Measurements from ENCODE around the gene CTNNA3.

Gene CTNNA3

GRCh38 chr10:67114945-67115344 is 581.0 kb downstream of the CTNNA3 start:
- DNase-seq (ENCODE audit: low spot score) = no peak

- DNase-seq (ENCODE audit: low spot score) = no peak
Observed at GRCh38 chr10:67112765-67113164, 583.2 kb downstream of the CTNNA3 start.

DNA sequence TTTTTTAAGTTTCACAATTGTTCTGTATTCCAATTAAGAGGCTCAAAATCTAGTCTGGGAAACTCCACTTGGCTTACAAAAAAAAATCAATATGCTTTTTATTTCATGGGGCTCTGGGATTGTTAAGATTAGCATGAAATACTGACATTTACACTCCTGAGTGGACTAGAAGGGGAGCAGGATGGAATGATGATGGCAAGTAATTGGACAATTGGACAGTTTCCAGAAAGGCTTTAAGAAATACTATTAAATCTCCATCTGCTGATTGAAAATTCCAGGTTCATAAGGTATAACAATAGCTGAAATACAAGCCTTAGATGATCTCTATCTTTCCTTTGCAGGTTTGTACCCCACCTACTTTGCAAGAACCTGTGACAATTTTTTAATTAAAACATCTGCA is 585.7 kb downstream of the CTNNA3 start:
- DNase-seq (ENCODE audit: low spot score) = no peak

- no peak for DNase-seq (ENCODE audit: low spot score)
Observed at GRCh38 chr10:67107670-67108069, 588.3 kb downstream of the CTNNA3 start.

GRCh38 chr10:67100951-67101350 is 595.0 kb downstream of the CTNNA3 start:
- no peak for DNase-seq (ENCODE audit: low spot score)

GRCh38 chr10:67098461-67098860 is 597.5 kb downstream of the CTNNA3 start:
- DNase-seq (ENCODE audit: low spot score) = no peak

GRCh38 chr10:67095531-67095930 is 600.5 kb downstream of the CTNNA3 start:
- DNase-seq (ENCODE audit: low spot score) = no peak

DNA sequence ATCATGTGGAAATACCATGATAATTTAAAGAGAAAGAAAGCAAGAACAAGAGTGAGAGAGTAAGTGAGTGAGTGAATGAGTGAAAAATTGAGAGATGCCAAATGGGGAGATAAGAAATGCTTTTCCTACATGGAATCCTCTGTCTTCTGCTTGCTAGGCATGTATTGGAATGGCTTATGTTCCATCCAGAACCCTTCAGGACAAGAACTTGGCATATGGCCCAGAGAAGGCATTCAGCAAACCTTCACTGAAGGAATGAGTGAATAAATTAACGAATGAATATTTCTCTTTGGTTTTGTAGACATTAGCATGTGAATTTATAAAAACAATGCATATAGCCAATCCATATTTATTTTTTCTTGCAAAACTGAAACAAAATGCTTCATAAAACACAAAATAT is 608.0 kb downstream of the CTNNA3 start:
- DNase-seq (ENCODE audit: low spot score) = no peak

- DNase-seq (ENCODE audit: low spot score) = no peak
Observed at GRCh38 chr10:67087135-67087425, 608.9 kb downstream of the CTNNA3 start.

- DNase-seq (ENCODE audit: low spot score) = no peak
Observed at GRCh38 chr10:67086327-67087134, 609.5 kb downstream of the CTNNA3 start.

- no peak for DNase-seq (ENCODE audit: low spot score)
Observed at GRCh38 chr10:67079126-67079525, 616.9 kb downstream of the CTNNA3 start.

GRCh38 chr10:67077376-67077775 is 618.6 kb downstream of the CTNNA3 start:
- DNase-seq (ENCODE audit: low spot score) = no peak

DNA sequence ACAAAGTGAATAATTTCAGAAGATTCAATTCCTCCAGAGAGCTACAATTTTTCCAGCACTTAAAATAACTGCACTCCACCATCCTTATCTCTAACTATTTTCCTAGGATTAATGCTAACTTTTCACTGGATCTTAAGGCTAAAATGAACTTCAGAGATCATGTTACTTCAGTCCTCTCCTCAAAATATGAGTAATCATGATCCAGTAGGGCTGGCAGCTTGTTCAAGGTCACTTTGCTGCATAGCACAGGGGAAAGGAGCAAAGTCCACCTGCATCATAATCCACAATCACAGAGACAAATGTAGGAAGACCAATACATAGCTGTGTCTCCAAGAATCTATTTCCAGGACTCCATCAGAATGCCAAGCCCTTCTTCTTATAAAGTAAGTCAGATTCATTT is 619.9 kb downstream of the CTNNA3 start:
- DNase-seq (ENCODE audit: low spot score) = no peak

GRCh38 chr10:67075491-67075971 is 620.5 kb downstream of the CTNNA3 start:
- no peak for DNase-seq (ENCODE audit: low spot score)

- no peak for DNase-seq (ENCODE audit: low spot score)
Observed at GRCh38 chr10:67072654-67073053, 623.3 kb downstream of the CTNNA3 start.

- no peak for DNase-seq (ENCODE audit: low spot score)
Observed at GRCh38 chr10:67050415-67050814, 645.6 kb downstream of the CTNNA3 start.

DNA sequence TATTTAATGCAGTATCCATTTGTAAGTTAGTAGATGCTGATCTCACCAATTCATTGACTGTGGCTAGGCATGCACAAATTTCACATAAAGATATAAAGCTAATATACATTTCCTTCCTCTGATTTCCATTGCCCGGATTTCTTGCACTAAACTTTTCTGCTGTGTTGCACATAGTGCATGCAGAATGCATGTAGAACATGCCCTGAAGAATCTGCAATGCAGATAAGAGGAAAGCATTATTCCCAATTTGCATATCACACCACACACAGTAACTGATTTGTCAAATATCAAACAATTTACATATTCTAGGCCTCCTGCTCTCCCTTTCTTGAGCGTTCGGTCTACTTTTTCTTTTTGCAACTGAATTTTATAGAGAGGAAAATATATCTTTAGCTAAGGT is 646.0 kb downstream of the CTNNA3 start:
- no peak for DNase-seq (ENCODE audit: low spot score)

DNA sequence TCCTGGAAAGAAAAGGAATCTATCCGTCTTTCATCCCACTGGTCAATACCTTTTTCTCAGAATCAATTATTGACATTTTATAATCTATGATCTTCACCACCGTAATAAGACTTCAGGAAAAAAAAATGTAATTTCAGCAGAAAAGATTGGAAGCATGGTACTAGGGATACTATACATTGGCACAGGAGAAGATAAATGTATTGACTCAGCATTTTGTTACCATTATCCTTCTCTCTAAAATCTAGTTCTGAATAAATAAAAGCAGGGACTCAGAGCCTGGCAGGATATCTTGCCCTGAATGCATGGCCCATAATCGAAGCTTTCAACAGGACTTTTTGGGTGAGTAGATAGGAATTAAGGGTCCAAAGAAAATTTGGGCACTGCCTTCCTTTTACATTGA is 649.5 kb downstream of the CTNNA3 start:
- no peak for DNase-seq (ENCODE audit: low spot score)

DNA sequence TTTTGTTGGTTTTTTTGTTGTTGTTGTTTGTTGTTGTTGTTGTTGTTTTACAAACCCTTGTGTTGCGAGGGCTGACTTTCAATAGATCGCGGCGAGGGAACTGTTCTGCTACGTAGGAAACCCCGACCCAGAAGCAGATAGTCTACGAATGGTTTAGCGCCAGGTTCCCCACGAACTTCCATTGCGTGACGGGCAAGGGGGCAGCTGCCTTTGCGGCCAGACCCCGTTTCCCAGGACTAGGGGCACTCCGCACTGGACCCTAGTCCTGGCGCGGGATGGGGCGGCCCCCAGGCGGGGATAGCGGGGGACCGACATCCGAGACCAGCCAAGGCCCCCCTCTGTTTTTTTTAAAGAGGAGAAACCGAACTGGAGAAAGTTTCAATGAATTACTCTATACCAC is 650.6 kb downstream of the CTNNA3 start:
- no peak for DNase-seq (ENCODE audit: low spot score)

GRCh38 chr10:67043041-67043440 is 653.0 kb downstream of the CTNNA3 start:
- DNase-seq (ENCODE audit: low spot score) = no peak

- no peak for DNase-seq (ENCODE audit: low spot score)
Observed at GRCh38 chr10:67036808-67037207, 659.2 kb downstream of the CTNNA3 start.

DNA sequence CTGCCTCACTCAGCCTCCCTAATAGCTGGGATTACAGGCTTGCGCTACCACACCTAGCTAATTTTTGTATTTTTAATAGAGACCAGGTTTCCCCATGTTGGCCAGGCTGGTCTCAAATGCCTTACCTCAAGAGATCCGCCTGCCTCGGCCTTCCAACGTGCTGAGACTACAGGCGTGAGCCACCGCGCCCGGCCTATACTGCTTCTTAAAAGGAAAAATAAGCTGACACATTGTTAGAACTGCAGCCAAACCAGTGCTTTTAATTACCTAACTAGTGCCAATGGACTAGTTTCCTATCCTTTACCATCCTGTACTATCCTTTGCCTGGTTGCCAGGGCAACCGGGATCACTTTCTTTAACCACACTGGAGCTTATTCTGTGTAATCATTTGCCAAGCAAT is 662.1 kb downstream of the CTNNA3 start:
- DNase-seq (ENCODE audit: low spot score) = no peak

GRCh38 chr10:67022099-67022498 is 673.9 kb downstream of the CTNNA3 start:
- no peak for DNase-seq (ENCODE audit: low spot score)

DNA sequence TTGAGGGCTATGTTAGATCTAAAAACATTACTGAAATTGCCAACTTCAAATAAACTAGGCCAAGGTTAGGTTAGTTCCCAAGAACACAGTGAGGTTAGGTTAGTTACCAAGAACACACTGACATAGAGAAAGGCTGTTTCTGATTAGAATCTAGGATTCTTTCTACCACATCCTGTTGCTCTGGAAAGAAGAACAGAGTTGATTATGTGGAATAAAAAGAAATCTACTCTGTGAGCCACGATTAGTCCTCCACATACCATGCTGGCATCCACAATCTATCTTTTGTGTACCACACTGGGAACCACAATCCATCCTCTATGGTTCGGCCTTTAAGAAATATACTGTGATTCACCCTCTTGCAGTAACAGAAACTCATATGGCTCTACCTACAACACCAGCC is 678.8 kb downstream of the CTNNA3 start:
- no peak for DNase-seq (ENCODE audit: low spot score)
